Endodermal cell (in vitro differentiated cells): ENCODE data around the gene VSTM4. TPM values are rescaled to one million over a fixed set of nuclear protein-coding genes. Genes with fewer than 3 reads are reported as not detected.

Experiments used
- DNase-seq: peaks from one replicate; pipeline ENCODE4 v3.0.0-alpha.2; 2017
- H3K27ac ChIP-seq: 2 replicates; pipeline ENCODE4 v1.5.1; 2013; ENCODE audit warnings: mild to moderate bottlenecking, low read depth, low read length, moderate library complexity
- H3K27me3 ChIP-seq: 2 replicates; pipeline ENCODE4 v1.6.1; 2013; ENCODE audit warnings: mild to moderate bottlenecking, low read length, moderate library complexity; ENCODE audit not compliant: insufficient read depth, control insufficient read depth, poor library complexity, severe bottlenecking
- H3K36me3 ChIP-seq: 2 replicates; pipeline ENCODE4 v1.7.0; 2013; ENCODE audit warnings: mild to moderate bottlenecking, low read length, moderate library complexity; ENCODE audit not compliant: control insufficient read depth, insufficient read depth
- H3K4me1 ChIP-seq: one replicate; pipeline ENCODE4 v1.7.0; 2013; ENCODE audit warnings: low read length; ENCODE audit not compliant: control insufficient read depth, insufficient read depth
- H3K4me3 ChIP-seq: 2 replicates; pipeline ENCODE4 v1.5.1; 2013; ENCODE audit warnings: mild to moderate bottlenecking, low read length, moderate library complexity
- H3K9ac ChIP-seq: 2 replicates; pipeline ENCODE4 v1.6.1; 2013; ENCODE audit warnings: mild to moderate bottlenecking, low read length, moderate library complexity; ENCODE audit not compliant: poor library complexity, severe bottlenecking; ENCODE audit errors: extremely low read depth
- H3K9me3 ChIP-seq: 2 replicates; pipeline ENCODE4 v1.6.1; 2013; ENCODE audit warnings: mild to moderate bottlenecking, low read length, moderate library complexity; ENCODE audit not compliant: control insufficient read depth
- H3K27ac Mint-ChIP-seq: 2 replicates; pipeline ENCODE4 v1.8.0; 2020; ENCODE audit warnings: mixed read lengths
- H3K27me3 Mint-ChIP-seq: 2 replicates; pipeline ENCODE4 v1.8.0; 2021; ENCODE audit warnings: mild to moderate bottlenecking, mixed read lengths; ENCODE audit not compliant: insufficient read depth
- H3K36me3 Mint-ChIP-seq: 2 replicates; pipeline ENCODE4 v1.8.0; 2020; ENCODE audit warnings: low read depth, mixed read lengths
- H3K4me1 Mint-ChIP-seq: 2 replicates; pipeline ENCODE4 v1.8.0; 2020; ENCODE audit warnings: mixed read lengths
- H3K4me3 Mint-ChIP-seq: 2 replicates; pipeline ENCODE4 v1.8.0; 2020; ENCODE audit warnings: mild to moderate bottlenecking, moderate library complexity, mixed read lengths
- H3K9me3 Mint-ChIP-seq: 2 replicates; pipeline ENCODE4 v1.8.0; 2020; ENCODE audit warnings: mild to moderate bottlenecking, mixed read lengths
- CTCF ChIP-seq: fragments of 200-600 bp; sonication (generic); conservative IDR thresholded peaks from 2 replicates; pipeline ENCODE4 v1.5.0; 2021; ENCODE audit warnings: antibody characterized with exemption, mild to moderate bottlenecking
- WGBS, 2 experiments: methylation state at CpG; one replicate each; pipeline versions ENCODE4 v1.1.5 to v1.1.7; 2013; ENCODE audit warnings: missing lambda C conversion rate in 2 of 2, mixed read lengths in 1 of 2; ENCODE audit not compliant: insufficient coverage in 1 of 2, insufficient read length in 1 of 2; 5-methylcytosine and 5-hydroxymethylcytosine counted together
- total RNA-seq, 2 donors: library from RNA; stranded (reverse); fragmentation: NEBNext Ultra II Directional in 1 of 2; extraction: Animal tissue kit (Norgen Biotek cat#: 25700) in 1 of 2; gene quantifications; 2 replicates in 1 of 2; 3 replicates in 1 of 2; pipeline ENCODE4 v1.2.1, GENCODE V29; 2021

Gene VSTM4
- total RNA-seq, 2 donors from 2014 or later: 0.51 to 0.77 TPM

- Mint-ChIP-seq H3K27me3 (peaks cover 4% of the 10 kb centered on the region), H3K9me3 (no peaks in the 10 kb centered on the region), H3K4me1 (peaks cover 5% of the 10 kb centered on the region), H3K4me3 (no peak overlapping the region), H3K36me3 (no peaks in the 10 kb centered on the region), H3K27ac (no peak overlapping the region)
- no peaks in the 10 kb centered on the region for H3K36me3 ChIP-seq
- no peaks in the 10 kb centered on the region for H3K9me3 ChIP-seq
- H3K27me3 ChIP-seq: no peaks in the 10 kb centered on the region
- H3K4me3 ChIP-seq: no peak overlapping the region
- WGBS, 2 experiments: 87 to 95% methylated on average over 2 to 4 of the region's 5 CpGs
- TF ChIP-seq CTCF: no peak
- no peaks in the 10 kb centered on the region for H3K4me1 ChIP-seq
- no peak overlapping the region for H3K9ac ChIP-seq
- no peak overlapping the region for H3K27ac ChIP-seq
- no peak for DNase-seq
These were observed 70.8 kb downstream of the VSTM4 start for GRCh38 chr10:49044293-49045193.

- no peaks in the 10 kb centered on the region for H3K36me3 Mint-ChIP-seq
- Histone ChIP-seq H3K9me3 (no peaks in the 10 kb centered on the region), H3K4me3 (no peak overlapping the region), H3K36me3 (no peaks in the 10 kb centered on the region), H3K4me1 (no peaks in the 10 kb centered on the region), H3K9ac (no peak overlapping the region), H3K27ac (no peak overlapping the region), H3K27me3 (no peaks in the 10 kb centered on the region)
- WGBS, 2 experiments: 82 to 91% methylated on average over 2 to 4 of the region's 4 CpGs
- no peak overlapping the region for H3K27ac Mint-ChIP-seq
- no peak for TF ChIP-seq CTCF
- peaks cover 4% of the 10 kb centered on the region for H3K27me3 Mint-ChIP-seq
- H3K4me1 Mint-ChIP-seq: no peaks in the 10 kb centered on the region
- H3K4me3 Mint-ChIP-seq: no peak overlapping the region
- DNase-seq: no peak
- no peaks in the 10 kb centered on the region for H3K9me3 Mint-ChIP-seq
These were observed 74.7 kb downstream of the VSTM4 start for GRCh38 chr10:49040601-49041000.

- Mint-ChIP-seq H3K4me1 (no peaks in the 10 kb centered on the region), H3K27ac (no peak overlapping the region), H3K9me3 (no peaks in the 10 kb centered on the region), H3K27me3 (peaks cover 4% of the 10 kb centered on the region), H3K36me3 (no peaks in the 10 kb centered on the region), H3K4me3 (no peak overlapping the region)
- DNase-seq: no peak
- no peaks in the 10 kb centered on the region for H3K27me3 ChIP-seq
- H3K27ac ChIP-seq: no peak overlapping the region
- no peak overlapping the region for H3K4me3 ChIP-seq
- no peaks in the 10 kb centered on the region for H3K9me3 ChIP-seq
- H3K9ac ChIP-seq: no peak overlapping the region
- 94% methylated on average over 6 to 7 of the region's 7 CpGs for WGBS, 2 experiments
- no peaks in the 10 kb centered on the region for H3K4me1 ChIP-seq
- TF ChIP-seq CTCF: no peak
- no peaks in the 10 kb centered on the region for H3K36me3 ChIP-seq
These were observed 75.9 kb downstream of the VSTM4 start for GRCh38 chr10:49039409-49039808.
